HG02981 (cell line): ENCODE results near the gene TAAR1.
"Not testable (repeated sequence)": the region's sequence is repeated elsewhere in the genome, so short reads cannot be mapped to it uniquely, and the experiment has no call there.

Experiments
- ATAC-seq: cut with Tn5 transposase; IDR thresholded peaks from one replicate; pipeline ENCODE4 v1.9.1; 2021; ENCODE audit warnings: mild to moderate bottlenecking, moderate library complexity; ENCODE audit not compliant: unreplicated experiment

Gene TAAR1

GRCh38 chr6:132659082-132659481 lies at the start of gene TAAR1:
TSS of gene TAAR1 (minus strand) at chr6:132659182. CDS start at chr6:132646003, 13,179 bp downstream.
- no peak for ATAC-seq

DNA sequence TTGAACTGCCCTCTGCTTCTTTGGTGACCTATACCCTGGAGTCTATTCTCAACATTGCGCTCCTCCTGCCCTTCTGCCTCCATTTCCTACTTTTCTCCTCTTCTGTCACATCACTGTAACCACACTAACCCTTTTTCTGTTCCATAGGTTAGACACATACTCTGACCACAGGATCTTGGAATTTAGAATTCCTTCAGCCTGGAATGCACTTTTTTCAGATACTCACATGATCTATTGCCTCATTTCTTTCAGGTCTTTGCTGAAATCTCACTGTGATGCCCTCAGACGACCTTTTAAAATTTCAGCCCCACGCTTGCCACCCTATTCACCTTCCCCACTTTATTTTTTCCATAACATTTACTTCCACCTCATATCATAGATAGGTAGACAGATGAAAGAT lies 49.8 kb upstream of the TAAR1 start:
- no peak for ATAC-seq

DNA sequence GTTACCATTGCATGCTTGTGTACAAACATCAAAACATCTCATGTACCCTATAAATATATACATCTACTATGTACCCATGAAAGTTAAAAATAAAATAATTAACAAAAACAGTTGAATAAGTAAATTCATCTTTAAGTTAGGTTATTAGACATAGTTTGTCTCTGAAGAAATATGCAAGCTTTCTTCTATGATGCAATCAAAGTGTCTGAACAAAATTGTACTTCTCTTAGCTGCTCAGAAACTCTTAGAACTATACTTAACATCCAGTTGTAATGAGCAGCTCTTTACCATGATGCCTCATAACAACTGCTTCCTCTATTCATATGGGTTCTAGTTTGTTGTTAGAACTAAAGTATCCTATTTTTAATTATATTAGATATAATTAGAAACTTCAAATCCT lies 49.0 kb upstream of the TAAR1 start:
- ATAC-seq = no peak

DNA sequence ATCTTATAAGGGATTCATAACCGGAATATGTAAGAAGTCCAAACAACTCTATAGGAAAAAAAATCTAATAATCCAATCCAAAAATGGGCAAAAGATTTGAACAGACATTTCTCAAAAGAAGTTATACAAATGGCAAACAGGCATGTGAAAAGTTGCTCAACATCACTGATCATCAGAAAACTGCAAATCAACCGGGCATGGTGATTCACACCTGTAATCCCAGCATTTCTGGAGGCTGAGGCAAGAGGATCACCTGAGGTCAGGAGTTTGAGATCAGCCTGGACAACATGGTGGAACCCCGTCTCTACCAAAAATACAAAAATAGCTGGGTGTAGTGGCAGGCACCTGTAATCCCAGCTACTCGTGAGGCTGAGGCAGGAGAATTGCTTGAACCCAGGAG lies 47.8 kb upstream of the TAAR1 start:
- not testable (repeated sequence) for ATAC-seq

- no peak for ATAC-seq
Measured at GRCh38 chr6:132703936-132704335, 45.0 kb upstream of the TAAR1 start.

DNA sequence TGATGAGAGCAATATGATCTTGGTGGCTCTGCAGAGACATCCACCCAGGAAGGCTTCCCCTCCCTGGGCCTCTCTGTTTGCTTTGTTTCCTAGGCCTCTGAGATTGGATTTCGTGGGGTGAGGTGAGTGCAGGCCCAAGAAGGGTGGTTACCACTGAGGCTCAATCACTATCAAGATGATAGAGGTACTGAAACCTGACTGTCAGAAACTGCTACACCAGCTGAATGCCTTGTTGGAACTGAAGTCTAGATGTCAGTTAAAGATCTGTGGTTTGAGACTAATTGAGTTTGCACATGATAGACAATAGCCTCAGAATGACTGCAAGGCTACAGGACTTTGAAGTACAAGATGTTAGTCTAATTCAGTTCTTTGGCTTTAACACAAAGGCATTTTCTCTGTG lies 39.6 kb upstream of the TAAR1 start:
- ATAC-seq = peak; percentile 85

- ATAC-seq = no peak
Measured at GRCh38 chr6:132695773-132696172, 36.8 kb upstream of the TAAR1 start.

- no peak for ATAC-seq
Measured at GRCh38 chr6:132693478-132693877, 34.5 kb upstream of the TAAR1 start.

- no peak for ATAC-seq
Measured at GRCh38 chr6:132690678-132691077, 31.7 kb upstream of the TAAR1 start.

GRCh38 chr6:132687306-132687705 lies 28.3 kb upstream of the TAAR1 start:
- no peak for ATAC-seq

- ATAC-seq = no peak
Measured at GRCh38 chr6:132686531-132686930, 27.5 kb upstream of the TAAR1 start.

DNA sequence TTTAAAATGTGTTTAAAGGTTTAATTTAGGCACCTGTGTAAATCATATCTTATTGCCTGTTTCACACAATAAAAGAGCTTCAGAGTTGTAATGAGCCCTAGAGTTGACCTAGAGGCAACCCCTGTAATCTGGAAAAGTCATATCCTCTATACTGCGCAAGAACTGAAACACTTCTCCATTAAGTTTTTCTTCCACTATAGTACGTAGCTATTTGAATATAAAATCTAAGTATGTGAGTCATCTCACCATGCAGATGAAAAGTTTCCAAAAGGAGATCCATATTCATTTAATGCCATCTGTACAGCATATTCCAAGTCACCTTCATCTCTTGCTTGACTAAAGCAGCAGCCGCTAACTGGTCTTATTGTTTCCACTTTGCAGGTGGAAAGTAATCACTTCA lies 26.0 kb upstream of the TAAR1 start:
- no peak for ATAC-seq

- ATAC-seq = no peak
Measured at GRCh38 chr6:132684272-132684671, 25.3 kb upstream of the TAAR1 start.

GRCh38 chr6:132683543-132683942 lies 24.6 kb upstream of the TAAR1 start:
- ATAC-seq = no peak

GRCh38 chr6:132679094-132679493 lies 20.1 kb upstream of the TAAR1 start:
- ATAC-seq = not testable (repeated sequence)

- no peak for ATAC-seq
Measured at GRCh38 chr6:132675749-132676148, 16.8 kb upstream of the TAAR1 start.

- no peak for ATAC-seq
Measured at GRCh38 chr6:132675002-132675401, 16.0 kb upstream of the TAAR1 start.

- ATAC-seq = no peak
Measured at GRCh38 chr6:132673376-132674094, 14.6 kb upstream of the TAAR1 start.

DNA sequence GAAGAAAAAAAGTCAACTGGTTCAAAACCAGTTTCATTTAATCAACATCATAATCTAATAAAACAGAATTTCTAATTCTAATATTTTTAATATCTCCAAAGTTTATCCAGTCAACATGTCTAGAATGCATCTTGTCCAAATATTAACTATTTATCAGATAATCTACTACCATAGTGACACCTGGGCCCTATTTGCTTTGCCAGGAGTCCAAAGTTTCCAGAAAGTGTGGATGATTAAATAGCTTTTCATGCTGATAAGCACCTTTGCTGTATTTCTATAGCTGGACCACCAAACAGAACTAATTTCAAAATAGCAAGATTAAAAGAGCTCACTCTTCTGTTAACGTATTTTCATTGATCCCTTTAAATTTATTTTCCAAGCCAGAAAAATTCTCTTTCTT lies 12.3 kb upstream of the TAAR1 start:
- no peak for ATAC-seq

- peak; percentile 59 for ATAC-seq
Measured at GRCh38 chr6:132669690-132670291, 10.8 kb upstream of the TAAR1 start.

- ATAC-seq = no peak
Measured at GRCh38 chr6:132666118-132666517, 7.1 kb upstream of the TAAR1 start.

- no peak for ATAC-seq
Measured at GRCh38 chr6:132664309-132665034, 5.5 kb upstream of the TAAR1 start.
